Measurements from ENCODE around the gene DAD1. TPM values are rescaled to one million over a fixed set of nuclear protein-coding genes. Genes with fewer than 3 reads are reported as not detected.

DAD1 gene
- total RNA-seq, 1 experiment from 2014 or later = 162 TPM

DNA sequence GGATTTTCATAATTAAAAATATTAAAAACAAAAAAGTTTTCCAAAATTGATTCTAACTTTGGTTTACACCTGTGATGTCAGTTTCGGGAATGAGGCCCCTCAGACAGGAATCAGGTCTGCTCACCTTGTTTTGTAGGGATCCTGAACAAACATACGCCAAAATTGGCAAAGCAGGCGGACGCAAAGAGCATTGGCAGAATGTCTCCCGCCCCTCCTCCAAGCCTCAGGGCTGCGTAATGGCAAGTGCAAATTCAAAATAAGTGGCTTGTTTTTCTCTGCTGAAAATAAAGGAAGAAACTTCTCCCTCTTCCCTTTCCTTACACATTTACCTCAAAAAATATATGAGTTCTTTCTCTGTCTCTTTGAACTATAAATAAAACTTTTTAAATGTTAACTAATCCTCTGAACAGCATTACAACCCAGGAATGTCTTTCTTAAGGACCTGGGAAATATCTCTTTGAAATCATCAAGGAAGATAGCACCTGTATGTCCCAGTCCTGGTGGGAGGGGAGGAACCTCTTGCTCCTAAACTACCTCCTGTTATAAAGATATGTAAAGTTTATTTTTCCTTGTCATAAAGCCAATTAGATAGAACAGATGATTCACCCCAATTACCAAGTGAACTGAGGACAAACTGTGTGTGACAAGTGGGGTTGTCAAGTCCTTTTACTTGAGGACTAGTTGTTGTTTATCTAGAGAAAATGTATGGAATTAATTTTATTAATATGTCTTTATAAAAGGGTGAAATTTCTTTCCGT is 38.7 kb upstream of the DAD1 start:
- ATAC-seq = no peak
- POLR2A ChIA-PET = no interaction called here
- Histone ChIP-seq H2AFZ (ENCODE audit: low read depth, low read length, poor library complexity, severe bottlenecking) (peak overlapping the region; percentile 22), H3K27me3 (ENCODE audit: insufficient read depth, low read length) (no peaks in the 10 kb centered on the region), H3K4me1 (ENCODE audit: control insufficient read depth in 1 of 2, insufficient read depth in 2 of 2, low read length in 2 of 2) (no peaks in the 10 kb centered on the region), H3K4me2 (ENCODE audit: low read length) (no peak overlapping the region), H3K9ac (ENCODE audit: low read length) (no peak overlapping the region), H3K9me3 (ENCODE audit: control insufficient read depth in 1 of 2, insufficient read depth in 1 of 2, low read depth in 1 of 2, low read length in 2 of 2) (peaks cover 0 to 8% of the 10 kb centered on the region in 2 experiments; a peak in 1 of 4 replicates), H3K4me3 (replicated peaks in 1 of 2; ENCODE audit: low read depth in 1 of 2, low read length in 2 of 2) (no peak overlapping the region), H3K9me2 (ENCODE audit: insufficient read depth) (no peaks in the 10 kb centered on the region), H3K27ac (ENCODE audit: low read depth, low read length) (no peak overlapping the region), H3K36me3 (ENCODE audit: control insufficient read depth in 1 of 2, insufficient read depth in 2 of 2, low read length in 2 of 2) (no peaks in the 10 kb centered on the region), H4K20me1 (ENCODE audit: insufficient read depth) (no peaks in the 10 kb centered on the region), H3K79me2 (ENCODE audit: insufficient read depth, low read length) (no peaks in the 10 kb centered on the region)
- TF ChIP-seq, protein P1, sequence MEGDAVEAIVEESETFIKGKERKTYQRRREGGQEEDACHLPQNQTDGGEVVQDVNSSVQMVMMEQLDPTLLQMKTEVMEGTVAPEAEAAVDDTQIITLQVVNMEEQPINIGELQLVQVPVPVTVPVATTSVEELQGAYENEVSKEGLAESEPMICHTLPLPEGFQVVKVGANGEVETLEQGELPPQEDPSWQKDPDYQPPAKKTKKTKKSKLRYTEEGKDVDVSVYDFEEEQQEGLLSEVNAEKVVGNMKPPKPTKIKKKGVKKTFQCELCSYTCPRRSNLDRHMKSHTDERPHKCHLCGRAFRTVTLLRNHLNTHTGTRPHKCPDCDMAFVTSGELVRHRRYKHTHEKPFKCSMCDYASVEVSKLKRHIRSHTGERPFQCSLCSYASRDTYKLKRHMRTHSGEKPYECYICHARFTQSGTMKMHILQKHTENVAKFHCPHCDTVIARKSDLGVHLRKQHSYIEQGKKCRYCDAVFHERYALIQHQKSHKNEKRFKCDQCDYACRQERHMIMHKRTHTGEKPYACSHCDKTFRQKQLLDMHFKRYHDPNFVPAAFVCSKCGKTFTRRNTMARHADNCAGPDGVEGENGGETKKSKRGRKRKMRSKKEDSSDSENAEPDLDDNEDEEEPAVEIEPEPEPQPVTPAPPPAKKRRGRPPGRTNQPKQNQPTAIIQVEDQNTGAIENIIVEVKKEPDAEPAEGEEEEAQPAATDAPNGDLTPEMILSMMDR (IDR thresholded peaks at IDR 0.05 in 2 of 3, conservative IDR thresholded peaks at IDR 0.05 in 1 of 3; ENCODE audit: borderline replicate concordance in 1 of 3, insufficient read depth in 1 of 3, low read depth in 2 of 3, low read length in 2 of 3) = no peak
- TF ChIP-seq FOSL1 (IDR thresholded peaks at IDR 0.05; ENCODE audit: low read depth) (no peak), POLR2A (IDR thresholded peaks at IDR 0.05; ENCODE audit: borderline replicate concordance, extremely low read depth, insufficient read depth, insufficient read length) (no peak), SP1 (IDR thresholded peaks at IDR 0.05; ENCODE audit: low read depth) (no peak), YY1 (IDR thresholded peaks at IDR 0.05; ENCODE audit: extremely low read depth, insufficient replicate concordance, low read depth, low read length) (no peak), SRF (IDR thresholded peaks at IDR 0.05; ENCODE audit: low read depth) (no peak)
- TF ChIP-seq, protein P2, sequence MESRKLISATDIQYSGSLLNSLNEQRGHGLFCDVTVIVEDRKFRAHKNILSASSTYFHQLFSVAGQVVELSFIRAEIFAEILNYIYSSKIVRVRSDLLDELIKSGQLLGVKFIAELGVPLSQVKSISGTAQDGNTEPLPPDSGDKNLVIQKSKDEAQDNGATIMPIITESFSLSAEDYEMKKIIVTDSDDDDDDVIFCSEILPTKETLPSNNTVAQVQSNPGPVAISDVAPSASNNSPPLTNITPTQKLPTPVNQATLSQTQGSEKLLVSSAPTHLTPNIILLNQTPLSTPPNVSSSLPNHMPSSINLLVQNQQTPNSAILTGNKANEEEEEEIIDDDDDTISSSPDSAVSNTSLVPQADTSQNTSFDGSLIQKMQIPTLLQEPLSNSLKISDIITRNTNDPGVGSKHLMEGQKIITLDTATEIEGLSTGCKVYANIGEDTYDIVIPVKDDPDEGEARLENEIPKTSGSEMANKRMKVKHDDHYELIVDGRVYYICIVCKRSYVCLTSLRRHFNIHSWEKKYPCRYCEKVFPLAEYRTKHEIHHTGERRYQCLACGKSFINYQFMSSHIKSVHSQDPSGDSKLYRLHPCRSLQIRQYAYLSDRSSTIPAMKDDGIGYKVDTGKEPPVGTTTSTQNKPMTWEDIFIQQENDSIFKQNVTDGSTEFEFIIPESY (IDR thresholded peaks at IDR 0.05; ENCODE audit: extremely low read depth, insufficient replicate concordance, low read length) = no peak
- TF ChIP-seq, protein P3, sequence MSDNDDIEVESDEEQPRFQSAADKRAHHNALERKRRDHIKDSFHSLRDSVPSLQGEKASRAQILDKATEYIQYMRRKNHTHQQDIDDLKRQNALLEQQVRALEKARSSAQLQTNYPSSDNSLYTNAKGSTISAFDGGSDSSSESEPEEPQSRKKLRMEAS (IDR thresholded peaks at IDR 0.05) = no peak
- DNase-seq (ENCODE audit: low read depth, low spot score) = no peak
- intact Hi-C loops (cut with micrococcal nuclease) = no loop called here
- no TSS peak for BruUV-seq (replicated peaks)
- RAD21 ChIA-PET (ENCODE audit: low non-redundant PET in 1 of 2, low total read pairs in 2 of 2, uncharacterized antibody in 2 of 2, unreplicated experiment in 2 of 2) = no interaction called here
- CTCF ChIA-PET = no interaction called here
